G401 (cell line): ENCODE results near the gene IFIT3. TPM values are rescaled to one million over a fixed set of nuclear protein-coding genes. Genes with fewer than 3 reads are reported as not detected.
"Not testable (repeated sequence)": the region's sequence is repeated elsewhere in the genome, so short reads cannot be mapped to it uniquely, and the experiment has no call there.

Experiments used
- DNase-seq: peaks from one replicate; pipeline ENCODE4 v3.0.0-alpha.2; 2015; ENCODE audit warnings: low spot score
- in situ Hi-C: cut with HindIII; loops from 2 replicates; pipeline ENCODE4 v1.10.0; 2016; ENCODE audit warnings: low sequenced_read_pairs, mixed read lengths
- total RNA-seq: library from RNA; depleted of rRNA; stranded (reverse); fragments of >200 nt; shearing (Covaris generic); gene quantifications from 2 replicates; pipeline ENCODE4 v1.2.3, GENCODE V29; 2014

IFIT3 gene
- total RNA-seq, 1 experiment from 2014 or later: 2.7 TPM

DNA sequence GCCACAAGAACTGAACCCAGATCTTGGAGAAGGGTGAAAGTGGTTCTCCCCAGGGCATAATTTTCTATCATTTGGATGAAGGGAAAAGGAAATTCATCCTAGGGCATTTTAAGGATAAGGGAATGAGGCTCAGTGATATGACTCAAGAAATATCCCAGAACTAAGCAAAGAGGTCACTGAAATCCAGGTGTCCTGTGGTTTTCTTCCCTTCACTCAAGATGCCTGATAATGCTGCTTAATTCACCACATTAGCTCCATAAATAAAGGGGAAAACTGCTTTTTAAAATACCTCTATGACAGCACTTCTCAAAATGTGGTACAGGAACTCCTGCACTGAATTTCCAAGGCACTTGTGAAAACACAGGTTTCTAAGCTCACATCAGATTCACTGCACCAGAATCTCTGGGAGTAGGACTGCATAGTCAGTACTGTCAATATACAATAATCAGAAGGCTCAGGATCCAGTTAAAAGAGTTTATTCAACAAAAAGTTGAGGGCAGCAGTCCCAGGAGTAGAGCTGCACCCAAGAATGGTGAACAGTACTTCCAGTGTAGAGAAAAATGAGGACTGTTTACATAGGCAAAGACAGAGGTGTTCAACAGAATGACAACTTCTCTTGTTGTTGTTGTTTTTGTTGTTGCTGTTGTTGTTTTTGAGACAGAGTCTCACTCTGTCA, 2.9 kb downstream of the IFIT3 start:
- in situ Hi-C loops: no loop called here
- no peak for DNase-seq

DNA sequence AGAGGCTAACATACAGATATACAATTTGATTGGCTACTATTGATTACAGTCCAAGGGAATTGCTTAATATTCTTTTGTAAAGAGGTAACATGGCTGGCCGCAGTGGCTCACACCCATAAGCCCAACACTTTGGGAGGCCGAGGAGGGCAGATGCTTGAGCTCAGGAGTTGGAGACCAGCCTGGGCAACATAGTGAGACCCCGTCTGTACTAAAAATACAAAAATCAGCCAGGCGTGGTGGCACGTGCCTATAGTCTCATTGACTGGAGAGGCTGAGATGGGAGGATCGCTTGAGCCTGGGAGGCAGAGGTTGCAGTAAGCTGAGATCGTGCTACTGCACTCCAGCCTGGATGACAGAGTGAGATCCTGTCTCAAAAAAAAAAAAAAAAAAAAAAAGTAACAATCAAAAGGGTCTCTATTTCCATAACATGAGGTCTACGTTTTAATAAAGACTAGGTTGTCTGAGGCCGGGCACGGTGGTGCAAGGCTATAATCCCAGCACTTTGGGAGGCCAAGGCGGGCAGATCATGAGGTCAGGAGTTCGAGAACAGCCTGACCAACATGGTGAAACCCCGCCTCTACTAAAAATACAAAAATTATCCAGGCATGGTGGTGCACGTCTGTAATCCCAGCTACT, 3.8 kb downstream of the IFIT3 start:
- in situ Hi-C loops, DNase-seq: not testable (repeated sequence)

DNA sequence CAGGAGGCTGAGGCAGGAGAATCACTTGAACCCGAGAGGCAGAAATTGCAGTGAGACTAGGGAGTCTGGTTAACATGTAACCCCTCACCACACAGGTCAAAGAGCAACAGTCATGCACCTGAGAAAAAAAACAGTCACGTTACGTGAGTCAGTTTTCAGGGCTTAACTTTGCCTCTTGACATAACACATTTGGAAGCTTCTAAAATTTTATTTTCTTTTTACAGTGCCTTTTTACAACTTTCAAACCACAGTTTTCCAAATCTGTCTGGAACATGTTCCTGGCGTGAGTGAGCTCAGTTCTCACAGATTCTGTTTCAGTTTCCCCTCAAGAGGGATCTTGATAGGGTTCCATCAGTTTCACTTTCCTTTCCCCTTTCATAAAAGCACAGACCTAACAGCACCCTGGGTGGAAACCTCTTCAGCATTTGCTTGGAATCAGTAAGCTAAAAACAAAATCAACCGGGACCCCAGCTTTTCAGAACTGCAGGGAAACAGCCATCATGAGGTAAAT, 4.4 kb downstream of the IFIT3 start:
- in situ Hi-C loops: no loop called here
- peak; percentile 30 for DNase-seq

DNA sequence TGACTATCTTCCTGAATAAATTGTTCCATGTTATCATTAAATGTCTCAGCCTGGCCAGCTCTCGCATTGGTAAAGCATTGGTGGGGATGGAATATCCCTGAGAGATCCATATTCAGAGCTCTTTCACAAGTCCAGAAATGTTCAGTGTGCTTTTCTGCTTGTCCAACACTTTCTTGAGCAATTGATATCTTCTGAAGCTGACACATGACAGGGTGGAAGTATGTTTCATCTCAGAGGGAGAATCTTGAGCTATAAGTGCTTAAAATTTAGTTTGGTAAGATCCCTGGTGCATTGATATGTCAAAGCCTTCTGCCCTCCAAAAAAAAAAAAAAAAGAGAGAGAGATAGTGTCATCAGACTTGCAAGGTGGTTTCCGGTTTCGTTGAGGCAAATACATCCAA, 7.4 kb downstream of the IFIT3 start:
- in situ Hi-C loops: no loop called here
- DNase-seq: no peak

GRCh38 chr10:89336241-89336640, 8.4 kb downstream of the IFIT3 start:
- DNase-seq: no peak
- in situ Hi-C loops: no loop called here

DNA sequence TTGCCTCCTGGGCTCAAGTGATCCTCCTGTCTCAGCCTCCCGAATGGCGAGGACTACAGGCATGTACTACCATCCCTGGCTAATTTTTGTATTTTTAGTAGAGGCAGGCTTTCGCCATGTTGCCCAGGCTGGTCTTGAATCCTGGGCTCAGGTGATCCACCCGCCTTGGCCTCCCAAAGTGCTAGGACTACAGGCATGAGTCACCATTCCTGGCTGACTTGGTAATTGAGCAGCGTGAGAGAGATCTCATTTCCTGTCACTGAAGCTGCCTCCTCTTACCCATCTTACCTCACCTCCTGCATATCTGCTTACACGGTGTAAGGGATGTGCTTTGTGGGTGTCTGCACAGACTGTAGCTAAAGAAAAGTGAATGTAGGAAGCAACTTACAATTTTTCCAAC, 9.7 kb downstream of the IFIT3 start:
- DNase-seq: no peak
- in situ Hi-C loops: no loop called here

DNA sequence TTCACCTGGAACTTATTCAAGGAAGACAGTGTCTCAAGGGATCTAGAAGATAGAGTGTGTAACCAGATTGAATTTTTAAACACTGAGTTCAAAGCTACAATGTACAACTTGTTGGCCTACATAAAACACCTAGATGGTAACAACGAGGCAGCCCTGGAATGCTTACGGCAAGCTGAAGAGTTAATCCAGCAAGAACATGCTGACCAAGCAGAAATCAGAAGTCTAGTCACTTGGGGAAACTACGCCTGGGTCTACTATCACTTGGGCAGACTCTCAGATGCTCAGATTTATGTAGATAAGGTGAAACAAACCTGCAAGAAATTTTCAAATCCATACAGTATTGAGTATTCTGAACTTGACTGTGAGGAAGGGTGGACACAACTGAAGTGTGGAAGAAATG, 10.9 kb downstream of the IFIT3 start:
- no peak for DNase-seq
- in situ Hi-C loops: no loop called here

- DNase-seq: peak; percentile 33
- in situ Hi-C loops: no loop called here
Observed at GRCh38 chr10:89339875-89340274, 12.1 kb downstream of the IFIT3 start.

DNA sequence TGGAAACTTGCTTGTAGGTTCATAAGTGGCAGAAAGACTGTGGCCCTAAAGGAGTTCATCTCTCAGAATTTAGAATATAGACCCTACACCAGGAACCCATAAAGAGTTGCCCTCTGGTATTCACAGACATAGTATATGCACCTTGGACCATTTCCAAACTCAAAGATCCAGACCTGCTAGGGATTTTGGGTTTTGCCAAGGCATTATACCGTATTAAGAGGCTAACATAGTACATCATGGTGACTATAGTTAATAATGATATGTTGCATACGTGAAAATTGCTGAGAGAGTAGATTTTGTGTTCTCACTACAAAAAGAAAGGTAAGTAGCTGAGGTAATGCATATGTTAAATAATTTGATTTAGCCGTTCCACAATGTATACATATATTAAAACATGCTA, 13.9 kb downstream of the IFIT3 start:
- DNase-seq: peak; percentile 52
- in situ Hi-C loops: no loop called here

- in situ Hi-C loops: no loop called here
Observed at GRCh38 chr10:89342206-89342958, 14.6 kb downstream of the IFIT3 start.

GRCh38 chr10:89343089-89343767, 15.4 kb downstream of the IFIT3 start:
- no peak for DNase-seq
- in situ Hi-C loops: no loop called here

More at GRCh38 chr10:89342206-89342958, 14.6 kb downstream of the IFIT3 start:
- DNase-seq: peak; percentile 99

DNA sequence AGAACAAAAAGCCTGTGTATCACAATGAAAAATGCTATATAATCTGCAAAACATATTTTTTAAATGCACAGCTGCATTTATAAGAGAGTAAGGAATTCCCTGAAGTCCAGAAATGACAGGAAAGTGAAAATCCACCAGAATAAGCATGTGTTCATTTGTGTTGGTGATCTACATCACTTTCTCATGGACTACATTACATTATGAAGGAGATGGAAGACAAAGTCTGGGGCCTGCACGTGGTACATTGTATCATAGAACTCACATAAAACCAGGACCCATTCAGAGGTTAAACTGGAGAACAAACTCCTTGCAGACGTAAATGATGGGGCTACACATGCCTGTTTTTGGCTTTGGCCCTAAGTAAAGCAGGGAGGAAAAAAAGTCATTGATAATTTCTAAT, 16.4 kb downstream of the IFIT3 start:
- no peak for DNase-seq
- in situ Hi-C loops: no loop called here

DNA sequence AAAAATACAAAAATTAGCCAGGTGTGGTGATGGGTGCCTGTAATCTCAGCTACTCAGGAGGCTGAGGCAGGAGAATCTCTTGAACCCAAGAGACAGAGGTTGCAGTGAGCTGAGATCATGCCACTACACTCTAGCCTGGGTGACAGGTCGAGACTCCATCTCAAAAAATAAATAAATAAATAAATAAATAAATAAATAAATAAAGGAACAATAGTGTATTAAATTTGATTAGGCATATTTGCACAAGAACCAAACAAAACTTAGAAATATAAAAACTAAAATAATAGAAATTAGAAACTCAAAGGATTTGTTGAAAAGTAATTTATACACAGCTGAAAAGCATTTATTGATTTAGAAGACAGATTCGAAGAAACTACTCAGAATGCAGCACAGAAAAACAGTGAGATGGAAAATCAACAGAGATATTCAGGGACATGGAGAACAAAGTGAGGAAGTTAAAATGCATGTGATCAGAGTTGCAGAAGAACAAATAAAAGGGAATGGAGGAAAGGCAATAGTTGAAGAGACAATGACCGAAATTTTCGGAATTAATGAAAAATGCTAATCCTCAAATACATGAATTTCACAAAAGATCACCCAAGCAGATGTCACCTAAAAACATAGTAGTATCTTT, 17.7 kb downstream of the IFIT3 start:
- DNase-seq: no peak
- in situ Hi-C loops: no loop called here

- no peak for DNase-seq
- in situ Hi-C loops: no loop called here
Observed at GRCh38 chr10:89346405-89347254, 18.8 kb downstream of the IFIT3 start.

DNA sequence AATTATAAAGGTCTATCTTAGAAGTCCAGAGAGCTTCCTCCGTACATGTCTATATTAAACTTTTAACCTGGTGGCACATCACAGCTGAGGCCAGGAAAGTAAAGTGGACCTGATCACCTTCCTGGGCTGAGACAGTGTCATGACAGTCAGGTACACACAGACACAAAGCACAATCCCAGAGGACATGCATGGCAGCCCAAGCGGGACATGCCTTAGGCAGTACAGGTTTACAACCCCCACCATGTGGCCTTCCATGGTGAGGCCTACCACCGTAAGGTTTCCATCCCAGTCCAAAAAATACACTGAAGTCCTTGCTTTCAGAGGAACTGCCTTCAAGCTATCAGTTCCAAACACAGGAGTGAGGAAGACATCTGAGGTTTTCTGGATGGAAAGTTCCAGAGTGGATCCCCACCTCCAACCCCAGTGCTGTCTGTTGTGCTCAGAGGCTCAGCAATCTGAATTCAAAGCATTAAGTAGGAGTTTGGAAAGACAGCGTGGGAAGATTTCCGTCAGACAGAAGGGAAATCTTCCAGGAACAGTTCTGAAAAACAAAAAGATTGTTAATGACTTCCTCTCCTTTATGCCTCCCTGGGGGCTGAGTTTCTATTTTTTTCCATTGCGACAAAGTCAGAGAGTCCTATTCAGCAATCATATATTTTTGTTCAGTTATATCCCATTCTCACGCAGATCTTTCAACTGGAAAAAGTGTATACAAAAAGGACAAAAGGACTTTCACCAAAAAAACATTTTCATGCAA, 20.1 kb downstream of the IFIT3 start:
- in situ Hi-C loops: no loop called here
- no peak for DNase-seq

DNA sequence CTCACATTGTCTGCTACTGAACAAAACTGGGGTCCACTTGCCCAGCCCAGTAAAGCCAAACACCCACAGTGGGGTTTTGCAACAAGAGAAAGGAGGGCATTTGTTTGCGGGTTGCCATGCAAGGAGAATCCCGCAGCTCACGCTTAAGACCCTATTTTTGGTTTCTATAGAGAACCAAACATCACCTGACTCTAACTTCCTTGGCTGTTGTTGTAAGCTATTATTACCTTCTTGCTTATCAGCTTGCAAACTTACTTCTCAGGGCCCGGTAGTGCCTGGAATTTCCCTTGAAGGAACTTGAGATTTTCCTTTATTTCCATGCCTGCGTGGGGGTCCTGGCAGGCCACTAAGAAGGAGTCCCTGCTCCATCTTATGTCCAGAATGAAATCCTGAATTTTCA, 20.7 kb downstream of the IFIT3 start:
- DNase-seq: no peak
- in situ Hi-C loops: no loop called here

DNA sequence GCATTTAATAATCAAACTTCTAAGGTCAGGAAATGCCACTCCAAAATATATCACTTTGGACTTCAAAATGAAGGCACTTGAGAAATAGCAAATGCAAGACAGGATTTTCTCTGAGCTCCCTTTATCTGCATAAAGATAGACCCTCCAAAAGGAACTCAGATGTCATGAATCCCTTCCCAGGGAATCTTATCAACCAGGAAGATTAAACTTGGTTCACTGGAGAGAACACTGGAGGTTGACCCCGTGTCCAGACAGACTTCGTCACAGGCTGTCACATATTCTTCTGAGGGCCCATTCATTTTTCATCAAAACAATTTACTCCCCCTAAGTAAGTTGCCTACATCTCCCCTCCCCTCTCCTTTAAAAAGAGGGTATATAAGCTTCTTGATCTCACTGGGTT, 21.2 kb downstream of the IFIT3 start:
- in situ Hi-C loops: no loop called here
- no peak for DNase-seq
